CD4-positive, alpha-beta T cell treated with Interleukin-6 for 4 hours (primary cell): ENCODE data around the gene GCH1.
A peak's percentile ranks its signal among the peaks of the same experiment; 100 is the strongest.
"Not testable (repeated sequence)": the region's sequence is repeated elsewhere in the genome, so short reads cannot be mapped to it uniquely, and the experiment has no call there.

Source experiments
- DNase-seq: peaks from one replicate; pipeline ENCODE4 v3.0.0-alpha.2; 2020; ENCODE audit warnings: mixed read lengths

Gene GCH1

GRCh38 chr14:54816450-54816849 is 86.2 kb downstream of the GCH1 start:
- no peak for DNase-seq

- DNase-seq: no peak
These were observed 87.1 kb downstream of the GCH1 start for GRCh38 chr14:54815515-54815914.

- DNase-seq: no peak
These were observed 87.6 kb downstream of the GCH1 start for GRCh38 chr14:54815016-54815415.

GRCh38 chr14:54814076-54814475 is 88.5 kb downstream of the GCH1 start:
- no peak for DNase-seq

GRCh38 chr14:54813081-54813480 is 89.5 kb downstream of the GCH1 start:
- no peak for DNase-seq

- no peak for DNase-seq
These were observed 90.0 kb downstream of the GCH1 start for GRCh38 chr14:54812617-54813016.

- DNase-seq: no peak
These were observed 92.9 kb downstream of the GCH1 start for GRCh38 chr14:54809767-54810166.

GRCh38 chr14:54808326-54809161 is 94.1 kb downstream of the GCH1 start:
- no peak for DNase-seq

GRCh38 chr14:54807881-54808280 is 94.7 kb downstream of the GCH1 start:
- no peak for DNase-seq

GRCh38 chr14:54807428-54807827 is 95.2 kb downstream of the GCH1 start:
- DNase-seq: no peak

- DNase-seq: no peak
These were observed 96.0 kb downstream of the GCH1 start for GRCh38 chr14:54806616-54807015.

- peak; percentile 77 for DNase-seq
These were observed 96.9 kb downstream of the GCH1 start for GRCh38 chr14:54805445-54806322.

- no peak for DNase-seq
These were observed 97.6 kb downstream of the GCH1 start for GRCh38 chr14:54805070-54805444.

- no peak for DNase-seq
These were observed 98.0 kb downstream of the GCH1 start for GRCh38 chr14:54804538-54805041.

- DNase-seq: no peak
These were observed 98.6 kb downstream of the GCH1 start for GRCh38 chr14:54803926-54804537.

GRCh38 chr14:54803396-54803795 is 99.2 kb downstream of the GCH1 start:
- DNase-seq: no peak

- DNase-seq: not testable (repeated sequence)
These were observed 101.1 kb downstream of the GCH1 start for GRCh38 chr14:54801482-54801881.

- DNase-seq: no peak
These were observed 104.0 kb downstream of the GCH1 start for GRCh38 chr14:54798465-54799124.

GRCh38 chr14:54797986-54798385 is 104.6 kb downstream of the GCH1 start:
- no peak for DNase-seq

GRCh38 chr14:54797556-54797955 is 105.1 kb downstream of the GCH1 start:
- DNase-seq: no peak

- DNase-seq: no peak
These were observed 105.7 kb downstream of the GCH1 start for GRCh38 chr14:54796961-54797360.

GRCh38 chr14:54794796-54795195 is 107.8 kb downstream of the GCH1 start:
- DNase-seq: no peak

GRCh38 chr14:54794159-54794558 is 108.5 kb downstream of the GCH1 start:
- DNase-seq: no peak
